ENCODE data around the gene TMEM14B.

DNA sequence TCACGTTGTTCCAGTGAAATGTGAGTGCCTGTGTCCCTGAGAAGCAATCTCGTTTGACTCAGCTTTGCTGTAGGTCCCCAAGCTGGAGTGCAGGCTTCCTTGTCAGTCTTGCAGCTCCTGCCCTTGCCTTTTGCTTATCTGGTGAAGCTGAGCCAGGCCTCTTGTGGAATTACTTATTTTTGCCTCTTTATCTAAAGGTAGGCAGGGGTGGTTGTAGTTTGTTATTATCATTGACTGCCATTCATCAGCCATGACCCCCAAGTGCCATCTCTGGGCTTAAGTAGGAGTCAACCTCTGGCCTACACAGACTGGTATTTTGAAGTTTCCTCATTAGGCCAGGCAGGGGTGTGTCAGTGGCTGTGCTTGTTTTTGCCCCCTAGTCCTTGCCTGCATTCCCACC lies 2.1 kb downstream of the TMEM14B start:
- TF ChIP-seq KLF1 (tag by site-specific recombination; IDR thresholded peaks at IDR 0.05) (no peak), PRDM1 (tag by site-specific recombination; IDR thresholded peaks at IDR 0.05) (no peak), HOXA7 (CRISPR knock-in tag; IDR thresholded peaks at IDR 0.05; ENCODE audit: borderline replicate concordance) (no peak), ZFHX2 (tag by site-specific recombination; conservative IDR thresholded peaks at IDR 0.05) (no peak)
- TF ChIP-seq, protein P1, sequence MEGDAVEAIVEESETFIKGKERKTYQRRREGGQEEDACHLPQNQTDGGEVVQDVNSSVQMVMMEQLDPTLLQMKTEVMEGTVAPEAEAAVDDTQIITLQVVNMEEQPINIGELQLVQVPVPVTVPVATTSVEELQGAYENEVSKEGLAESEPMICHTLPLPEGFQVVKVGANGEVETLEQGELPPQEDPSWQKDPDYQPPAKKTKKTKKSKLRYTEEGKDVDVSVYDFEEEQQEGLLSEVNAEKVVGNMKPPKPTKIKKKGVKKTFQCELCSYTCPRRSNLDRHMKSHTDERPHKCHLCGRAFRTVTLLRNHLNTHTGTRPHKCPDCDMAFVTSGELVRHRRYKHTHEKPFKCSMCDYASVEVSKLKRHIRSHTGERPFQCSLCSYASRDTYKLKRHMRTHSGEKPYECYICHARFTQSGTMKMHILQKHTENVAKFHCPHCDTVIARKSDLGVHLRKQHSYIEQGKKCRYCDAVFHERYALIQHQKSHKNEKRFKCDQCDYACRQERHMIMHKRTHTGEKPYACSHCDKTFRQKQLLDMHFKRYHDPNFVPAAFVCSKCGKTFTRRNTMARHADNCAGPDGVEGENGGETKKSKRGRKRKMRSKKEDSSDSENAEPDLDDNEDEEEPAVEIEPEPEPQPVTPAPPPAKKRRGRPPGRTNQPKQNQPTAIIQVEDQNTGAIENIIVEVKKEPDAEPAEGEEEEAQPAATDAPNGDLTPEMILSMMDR (tag by site-specific recombination; IDR thresholded peaks at IDR 0.05): no peak

Data from HEK293 (cell line).